Panc1 (cell line): Measurements from ENCODE around the gene CA9. TPM values are rescaled to one million over a fixed set of nuclear protein-coding genes. Genes with fewer than 3 reads are reported as not detected.

Experiments used
- ATAC-seq: fragments of 200-7000 bp; cut with Tn5 transposase; 2 replicates; pipeline ENCODE4 v1.9.1; 2020; ENCODE audit warnings: mild to moderate bottlenecking, moderate library complexity
- BruUV-seq: library from RNA; stranded (reverse); fragments of 400-500 nt; replicated peaks from 2 replicates; lab custom pipeline; 2021; lab: Mats Ljungman, UMichigan
- CTCF ChIA-PET: fragments of 300-600 bp; sonication (Branson Sonifier 250); formaldehyde crosslinking; loops from one replicate; lab custom pipeline; 2022; ENCODE audit warnings: antibody characterized with exemption; lab: Charles Lee
- POLR2A ChIA-PET: fragments of 300-600 bp; sonication (Branson Sonifier 250); formaldehyde crosslinking; loops from one replicate; lab custom pipeline; 2022; ENCODE audit warnings: antibody characterized with exemption; lab: Charles Lee
- DNase-seq: peaks from one replicate; pipeline ENCODE4 v3.0.0-alpha.2; 2010; ENCODE audit warnings: low read depth, low spot score
- H3K27ac ChIP-seq: 2 replicates; pipeline ENCODE4 v1.5.1; 2011; ENCODE audit warnings: mild to moderate bottlenecking, low read length, inconsistent platforms
- H3K27me3 ChIP-seq: fragments of 200-500 bp; sonication (Bioruptor generic); 2 replicates; pipeline ENCODE4 v1.6.0; 2014; ENCODE audit warnings: low read length, inconsistent platforms; ENCODE audit not compliant: control insufficient read depth, insufficient read depth
- H3K36me3 ChIP-seq: fragments of 200-500 bp; sonication (Bioruptor generic); 2 replicates; pipeline ENCODE4 v1.5.1; 2014; ENCODE audit warnings: inconsistent platforms, mild to moderate bottlenecking, low read length, moderate library complexity; ENCODE audit not compliant: control insufficient read depth, insufficient read depth
- H3K4me1 ChIP-seq: 2 replicates; pipeline ENCODE4 v1.5.1; 2011; ENCODE audit warnings: inconsistent platforms, mild to moderate bottlenecking, low read length, moderate library complexity; ENCODE audit not compliant: control insufficient read depth, insufficient read depth
- H3K4me3 ChIP-seq, 2 experiments: 2 replicates each; pipeline ENCODE4 v1.5.1; 2011 to 2012; ENCODE audit warnings: low read depth in 2 of 2, low read length in 2 of 2, mild to moderate bottlenecking in 2 of 2, inconsistent platforms in 1 of 2, moderate library complexity in 1 of 2
- H3K9me3 ChIP-seq: fragments of 200-500 bp; sonication (Bioruptor generic); 2 replicates; pipeline ENCODE4 v1.5.1; 2014; ENCODE audit warnings: low read depth, mild to moderate bottlenecking, inconsistent platforms, low read length, moderate library complexity; ENCODE audit not compliant: control insufficient read depth, insufficient read depth
- POLR2AphosphoS5 ChIP-seq: IDR thresholded peaks from 2 replicates; pipeline ENCODE4 v1.6.1; 2012; ENCODE audit warnings: mild to moderate bottlenecking, low read depth, low read length, moderate library complexity
- REST ChIP-seq, 2 experiments: IDR thresholded peaks; 2 replicates each; pipeline ENCODE4 v1.6.1; 2011 to 2012; ENCODE audit warnings: low read depth in 2 of 2, control low read depth in 1 of 2, low read length in 1 of 2, mild to moderate bottlenecking in 1 of 2, moderate library complexity in 1 of 2; ENCODE audit not compliant: insufficient read depth in 1 of 2
- SIN3A ChIP-seq: IDR thresholded peaks from 2 replicates; pipeline ENCODE4 v1.6.1; 2012; ENCODE audit warnings: low read depth, mild to moderate bottlenecking, low read length, moderate library complexity, borderline replicate concordance; ENCODE audit not compliant: insufficient read depth
- TCF7L2 ChIP-seq: IDR thresholded peaks from 2 replicates; pipeline ENCODE4 v1.6.1; 2011; ENCODE audit warnings: mild to moderate bottlenecking, low read depth, low read length, inconsistent platforms
- in situ Hi-C: cut with HindIII; loops from 2 replicates; pipeline ENCODE4 v1.10.0; 2016; ENCODE audit warnings: low sequenced_read_pairs, low pct_unique_long_range_greater_than_20kb
- intact Hi-C: fragments of 100-400 bp; cut with micrococcal nuclease; formaldehyde crosslinking; loops from one replicate; pipeline ENCODE4 v1.10.0; 2022; ENCODE audit not compliant: unreplicated experiment
- total RNA-seq: library from RNA; stranded (reverse); gene quantifications from one replicate; pipeline ENCODE4 v1.2.1, GENCODE V29; 2021; ENCODE audit not compliant: unreplicated experiment
- TF ChIP-seq, protein P1 (sequence below): fragments of 450-650 bp; IDR thresholded peaks from 2 replicates; pipeline ENCODE4 v1.5.1; 2017; ENCODE audit warnings: mild to moderate bottlenecking

The CA9 gene
- total RNA-seq, 1 experiment from 2014 or later, result 0.31 TPM

DNA sequence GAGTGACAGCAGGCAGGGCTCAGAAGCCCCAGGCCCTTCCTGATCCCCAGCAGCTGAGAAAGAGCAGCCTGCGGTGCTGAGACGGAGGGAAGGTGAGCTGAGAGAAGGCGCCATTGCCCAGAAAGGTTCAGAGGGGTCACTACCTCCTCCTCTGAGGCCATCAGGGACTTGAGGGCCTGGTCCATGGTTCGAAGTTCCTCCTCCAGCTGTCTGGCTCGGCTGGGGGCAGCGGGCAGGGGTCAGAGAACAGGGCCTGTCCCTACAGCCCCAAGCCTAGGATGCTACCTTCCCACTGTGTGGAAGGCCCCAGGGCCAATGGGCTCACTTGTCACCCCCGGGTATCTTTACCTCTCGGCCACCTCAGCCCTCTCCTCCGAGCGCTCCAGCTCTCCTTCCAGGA lies 11.2 kb downstream of the CA9 start:
- no TSS peak for BruUV-seq
- peaks cover 33% of the 10 kb centered on the region for H3K4me1 ChIP-seq
- CTCF ChIA-PET, result interaction anchor here (1.3 kb wide), 1 partner anchor 12 kb away, joined by 4 read pairs; no protein-coding TSS in a partner anchor

GRCh38 chr9:35685506-35685905 lies 11.8 kb downstream of the CA9 start:
- H3K9me3 ChIP-seq, result no peaks in the 10 kb centered on the region
- H3K27me3 ChIP-seq, result no peaks in the 10 kb centered on the region
- ATAC-seq (no peak), DNase-seq (no peak)
- ChIA-PET POLR2A (no interaction called here), CTCF (interaction anchor here (0.5 to 1.3 kb wide), 2 partner anchors 11 to 32 kb away, joined by 4 to 8 read pairs; no protein-coding TSS in a partner anchor)
- H3K4me1 ChIP-seq, result peaks cover 33% of the 10 kb centered on the region
- no TSS peak for BruUV-seq
- TF ChIP-seq TCF7L2 (no peak), POLR2AphosphoS5 (no peak), REST (IDR thresholded peaks at IDR 0.05; ENCODE audit: insufficient read depth in 1 of 2, low read depth in 2 of 2, low read length in 1 of 2) (no peak), SIN3A (no peak)
- TF ChIP-seq, protein P1, sequence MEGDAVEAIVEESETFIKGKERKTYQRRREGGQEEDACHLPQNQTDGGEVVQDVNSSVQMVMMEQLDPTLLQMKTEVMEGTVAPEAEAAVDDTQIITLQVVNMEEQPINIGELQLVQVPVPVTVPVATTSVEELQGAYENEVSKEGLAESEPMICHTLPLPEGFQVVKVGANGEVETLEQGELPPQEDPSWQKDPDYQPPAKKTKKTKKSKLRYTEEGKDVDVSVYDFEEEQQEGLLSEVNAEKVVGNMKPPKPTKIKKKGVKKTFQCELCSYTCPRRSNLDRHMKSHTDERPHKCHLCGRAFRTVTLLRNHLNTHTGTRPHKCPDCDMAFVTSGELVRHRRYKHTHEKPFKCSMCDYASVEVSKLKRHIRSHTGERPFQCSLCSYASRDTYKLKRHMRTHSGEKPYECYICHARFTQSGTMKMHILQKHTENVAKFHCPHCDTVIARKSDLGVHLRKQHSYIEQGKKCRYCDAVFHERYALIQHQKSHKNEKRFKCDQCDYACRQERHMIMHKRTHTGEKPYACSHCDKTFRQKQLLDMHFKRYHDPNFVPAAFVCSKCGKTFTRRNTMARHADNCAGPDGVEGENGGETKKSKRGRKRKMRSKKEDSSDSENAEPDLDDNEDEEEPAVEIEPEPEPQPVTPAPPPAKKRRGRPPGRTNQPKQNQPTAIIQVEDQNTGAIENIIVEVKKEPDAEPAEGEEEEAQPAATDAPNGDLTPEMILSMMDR, result no peak
- H3K27ac ChIP-seq, result no peak overlapping the region
- in situ Hi-C loops (no loop called here), intact Hi-C loops (no loop called here)
- H3K36me3 ChIP-seq, result peaks cover 10% of the 10 kb centered on the region; the same call in 1 of the 2 replicates
- no peak overlapping the region for H3K4me3 ChIP-seq

More for the DNA sequence above, 11.2 kb downstream of the CA9 start:
- intact Hi-C loops (no loop called here), in situ Hi-C loops (no loop called here)
- no peak overlapping the region for H3K4me3 ChIP-seq
- ATAC-seq, result no peak
- TF ChIP-seq TCF7L2 (no peak), POLR2AphosphoS5 (no peak), REST (IDR thresholded peaks at IDR 0.05; ENCODE audit: insufficient read depth in 1 of 2, low read depth in 2 of 2, low read length in 1 of 2) (no peak), SIN3A (no peak)
- TF ChIP-seq, protein P1, result no peak
- no peaks in the 10 kb centered on the region for H3K27me3 ChIP-seq
- POLR2A ChIA-PET, result no interaction called here
- peaks cover 10% of the 10 kb centered on the region; the same call in 1 of the 2 replicates for H3K36me3 ChIP-seq
- H3K27ac ChIP-seq, result no peak overlapping the region
- H3K9me3 ChIP-seq, result no peaks in the 10 kb centered on the region
- DNase-seq, result no peak
